DND-41 (cell line): ENCODE data around the gene MND1.

Experiments
- EZH2 ChIP-seq: IDR thresholded peaks from 3 replicates; pipeline ENCODE4 v1.6.1; 2012; ENCODE audit warnings: borderline replicate concordance, low read depth, mild to moderate bottlenecking, moderate library complexity, low read length, inconsistent platforms; ENCODE audit not compliant: severe bottlenecking
- TF ChIP-seq, protein P1 (sequence below): IDR thresholded peaks from 2 replicates; pipeline ENCODE4 v1.5.1; 2012; ENCODE audit warnings: borderline replicate concordance, low read length, moderate library complexity, mild to moderate bottlenecking; ENCODE audit not compliant: poor library complexity, severe bottlenecking; ENCODE audit errors: extremely low read depth

DNA sequence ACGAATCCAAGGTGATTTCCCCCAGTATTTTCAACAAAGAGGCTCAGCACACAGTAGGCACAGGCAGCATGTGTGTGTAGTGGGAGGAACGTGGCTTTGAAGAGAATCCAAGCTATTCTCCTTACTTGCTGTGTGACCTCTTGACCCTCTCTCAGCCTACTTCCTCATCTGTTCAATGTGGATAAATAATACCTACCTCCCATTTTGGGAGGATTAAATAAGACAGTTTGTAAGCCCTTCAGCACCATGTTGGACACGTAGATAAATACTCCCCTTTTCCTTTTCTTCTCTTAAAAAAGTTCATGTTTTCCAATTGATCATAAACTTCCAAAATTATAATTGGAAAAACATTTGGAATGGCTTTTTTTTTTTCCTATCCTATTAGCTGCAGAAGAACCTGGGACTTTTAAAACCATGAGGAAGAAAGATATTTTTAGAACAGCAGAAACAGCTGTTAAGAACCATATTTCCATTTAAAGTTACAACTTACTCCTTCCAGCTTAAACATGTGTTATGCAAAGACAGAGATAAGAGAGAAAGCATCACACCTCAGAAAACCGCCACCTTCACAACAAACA lies 65.5 kb downstream of the MND1 start:
- TF ChIP-seq, protein P1, sequence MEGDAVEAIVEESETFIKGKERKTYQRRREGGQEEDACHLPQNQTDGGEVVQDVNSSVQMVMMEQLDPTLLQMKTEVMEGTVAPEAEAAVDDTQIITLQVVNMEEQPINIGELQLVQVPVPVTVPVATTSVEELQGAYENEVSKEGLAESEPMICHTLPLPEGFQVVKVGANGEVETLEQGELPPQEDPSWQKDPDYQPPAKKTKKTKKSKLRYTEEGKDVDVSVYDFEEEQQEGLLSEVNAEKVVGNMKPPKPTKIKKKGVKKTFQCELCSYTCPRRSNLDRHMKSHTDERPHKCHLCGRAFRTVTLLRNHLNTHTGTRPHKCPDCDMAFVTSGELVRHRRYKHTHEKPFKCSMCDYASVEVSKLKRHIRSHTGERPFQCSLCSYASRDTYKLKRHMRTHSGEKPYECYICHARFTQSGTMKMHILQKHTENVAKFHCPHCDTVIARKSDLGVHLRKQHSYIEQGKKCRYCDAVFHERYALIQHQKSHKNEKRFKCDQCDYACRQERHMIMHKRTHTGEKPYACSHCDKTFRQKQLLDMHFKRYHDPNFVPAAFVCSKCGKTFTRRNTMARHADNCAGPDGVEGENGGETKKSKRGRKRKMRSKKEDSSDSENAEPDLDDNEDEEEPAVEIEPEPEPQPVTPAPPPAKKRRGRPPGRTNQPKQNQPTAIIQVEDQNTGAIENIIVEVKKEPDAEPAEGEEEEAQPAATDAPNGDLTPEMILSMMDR: no peak
- TF ChIP-seq EZH2: no peak
